GM12878 (cell line): ENCODE results near the gene NUAK1. TPM values are rescaled to one million over a fixed set of nuclear protein-coding genes. Genes with fewer than 3 reads are reported as not detected.

Experiments
- ATAC-seq: fragments of 200-7000 bp; cut with Tn5 transposase; 3 replicates; pipeline ENCODE4 v1.9.1; 2020; ENCODE audit warnings: mild to moderate bottlenecking, moderate library complexity
- BruUV-seq: library from RNA; stranded (reverse); fragments of 400-500 nt; replicated peaks from 2 replicates; lab custom pipeline; 2021; lab: Mats Ljungman, UMichigan
- CTCF ChIA-PET: fragments of 300-600 bp; sonication (Branson Sonifier 250); formaldehyde crosslinking; extraction: SDS; loops from one replicate; lab custom pipeline; 2021; ENCODE audit warnings: inconsistent platforms; lab: Yijun Ruan, JAX
- POLR2A ChIA-PET: fragments of 350-600 bp; formaldehyde crosslinking; extraction: SDS; loops from one replicate; lab custom pipeline; 2021; ENCODE audit warnings: inconsistent platforms; lab: Charles Lee
- RAD21 ChIA-PET: fragments of 300-600 bp; sonication (Branson Sonifier 250); formaldehyde crosslinking; loops from one replicate; lab custom pipeline; 2023; ENCODE audit warnings: antibody characterized with exemption; ENCODE audit not compliant: unreplicated experiment; lab: Charles Lee
- SMC1A ChIA-PET: fragments of 300-600 bp; sonication (Branson Sonifier 250); formaldehyde crosslinking; loops from one replicate; lab custom pipeline; 2023; ENCODE audit not compliant: unreplicated experiment, uncharacterized antibody; lab: Charles Lee
- DNase-seq: peaks from one replicate; pipeline ENCODE4 v3.0.0-alpha.2; 2011; ENCODE audit warnings: low read depth, low spot score
- FAIRE-seq: peaks from 3 replicates; lab custom pipeline; 2011; peaks lifted over from hg19 to GRCh38; lab: Jason Lieb, UNC
- H2AFZ ChIP-seq: 2 replicates; pipeline ENCODE4 v1.6.0; 2011; ENCODE audit warnings: low read depth, low read length, control low read depth; ENCODE audit not compliant: control insufficient read depth
- H3K27ac ChIP-seq: 2 replicates; pipeline ENCODE4 v1.5.1; 2011; ENCODE audit warnings: control low read depth; ENCODE audit not compliant: control insufficient read depth, insufficient read depth
- H3K27me3 ChIP-seq, 2 experiments: replicated peaks in 1 of 2; 2 replicates each; pipeline versions ENCODE4 v1.6.0 to v1.6.1; 2011; ENCODE audit warnings: low read length in 1 of 2; ENCODE audit not compliant: control insufficient read depth in 2 of 2, insufficient read depth in 2 of 2
- H3K36me3 ChIP-seq, 2 experiments: 2 replicates each; pipeline ENCODE4 v1.5.1; 2011; ENCODE audit warnings: low read length in 1 of 2; ENCODE audit not compliant: control insufficient read depth in 2 of 2, insufficient read depth in 2 of 2
- H3K4me1 ChIP-seq: 2 replicates; pipeline ENCODE4 v1.6.1; 2011; ENCODE audit warnings: mild to moderate bottlenecking, low read length, moderate library complexity, mixed read lengths; ENCODE audit not compliant: control insufficient read depth, insufficient read depth
- H3K4me2 ChIP-seq: 2 replicates; pipeline ENCODE4 v1.6.0; 2011; ENCODE audit warnings: control low read depth; ENCODE audit not compliant: control insufficient read depth, insufficient read depth
- H3K4me3 ChIP-seq: fragments of 200-600 bp; sonication (generic); 2 replicates; pipeline ENCODE4 v1.5.1; 2016
- H3K79me2 ChIP-seq: 2 replicates; pipeline ENCODE4 v1.6.0; 2011; ENCODE audit warnings: low read length; ENCODE audit not compliant: control insufficient read depth, insufficient read depth
- H3K9ac ChIP-seq: 2 replicates; pipeline ENCODE4 v1.8.0; 2011; ENCODE audit warnings: low read length, control low read depth, mixed read lengths; ENCODE audit not compliant: control insufficient read depth, insufficient read depth
- H3K9me3 ChIP-seq: replicated peaks from 3 replicates; pipeline ENCODE4 v1.5.1; 2011; ENCODE audit warnings: mild to moderate bottlenecking, low read length; ENCODE audit not compliant: control insufficient read depth, insufficient read depth
- H4K20me1 ChIP-seq: 2 replicates; pipeline ENCODE4 v1.6.0; 2011; ENCODE audit not compliant: control insufficient read depth, insufficient read depth
- CBFB ChIP-seq: IDR thresholded peaks from 2 replicates; pipeline ENCODE4 v1.6.1; 2016; ENCODE audit warnings: antibody characterized with exemption, low read depth
- CHD2 ChIP-seq: IDR thresholded peaks from 2 replicates; pipeline ENCODE4 v1.6.1; 2011; ENCODE audit warnings: low read depth, low read length, improper control_type of control experiment, borderline replicate concordance
- IRF3 ChIP-seq: fragments of 450-650 bp; IDR thresholded peaks from 2 replicates; pipeline ENCODE4 v1.6.1; 2014; ENCODE audit warnings: mild to moderate bottlenecking
- MTA3 ChIP-seq: IDR thresholded peaks from 2 replicates; pipeline ENCODE4 v1.6.1; 2012; ENCODE audit warnings: low read length, inconsistent platforms, borderline replicate concordance
- PML ChIP-seq: IDR thresholded peaks from 2 replicates; pipeline ENCODE4 v1.6.1; 2012; ENCODE audit warnings: low read length, inconsistent platforms
- REST ChIP-seq: IDR thresholded peaks from 2 replicates; pipeline ENCODE4 v1.6.1; 2012; ENCODE audit warnings: mild to moderate bottlenecking, low read depth, low read length
- SIN3A ChIP-seq: IDR thresholded peaks from 2 replicates; pipeline ENCODE4 v1.6.1; 2012; ENCODE audit warnings: low read depth, low read length, improper control_type of control experiment
- TCF12 ChIP-seq: IDR thresholded peaks from 2 replicates; pipeline ENCODE4 v1.6.1; 2011; ENCODE audit warnings: low read depth, mild to moderate bottlenecking, low read length
- WGBS: methylation state at CpG from one replicate; pipeline ENCODE4 v1.1.6; 2016; ENCODE audit warnings: low lambda C conversion rate; ENCODE audit not compliant: insufficient replicate concordance, insufficient coverage; ENCODE audit errors: missing lambda C conversion rate; 5-methylcytosine and 5-hydroxymethylcytosine counted together
- in situ Hi-C: fragments of 300-500 bp; cut with MboI; formaldehyde crosslinking; loops from 9 replicates; pipeline ENCODE4 v1.14.3; 2018; ENCODE audit warnings: mixed read lengths
- intact Hi-C: fragments of 100-400 bp; cut with micrococcal nuclease; formaldehyde crosslinking; loops from one replicate; pipeline ENCODE4 v1.14.2; 2022; ENCODE audit not compliant: unreplicated experiment
- polyA plus RNA-seq, 11 experiments: library from polyadenylated mRNA; depleted of rRNA in 4 of 11; unstranded in 6 of 11; stranded (reverse) in 5 of 11; fragments of >200 nt; fragmentation: Nextera tagmentation in 4 of 11; fragmentation: Illumina TruSeq in 1 of 11; extraction: Ambion mirVana in 4 of 11; extraction: Trizol in 1 of 11; gene quantifications; 1 replicate in 1 of 11; 2 replicates in 10 of 11; pipeline versions ENCODE4 v1.2.1 to v1.2.3, GENCODE V29; 2011 to 2016; ENCODE audit warnings: inconsistent platforms in 2 of 11, missing spikeins in 2 of 11, low read depth in 1 of 11
- total RNA-seq, 4 experiments: library from RNA; depleted of rRNA in 3 of 4; stranded (reverse); fragments of >200 nt in 3 of 4; fragmentation: Illumina TruSeq in 1 of 4; extraction: Trizol in 1 of 4; gene quantifications; 2 replicates each; pipeline versions ENCODE4 v1.2.1 to v1.2.3, GENCODE V29; 2013 to 2021

NUAK1 gene
- total and polyA plus RNA-seq, 10 of the 15 experiments (the other 5 are each of a cell fraction or from before 2014, with no cell fraction given): 0.03 to 0.42 (median 0.08) TPM; not detected in 2

- TF ChIP-seq CHD2: no peak
- no peak for TF ChIP-seq PML
- TF ChIP-seq TCF12: no peak
- no peak for TF ChIP-seq MTA3
- TF ChIP-seq REST: no peak
Observed at GRCh38 chr12:106078358-106079010, 60.3 kb downstream of the NUAK1 start (continued).

- ChIA-PET SMC1A (no interaction called here), POLR2A (no interaction called here), CTCF (no interaction called here), RAD21 (interaction anchor here (0.6 kb wide), 1 partner anchor 12 kb away, joined by 3 read pairs; no protein-coding TSS in a partner anchor)
- H3K9ac ChIP-seq: no peak overlapping the region
- no peak overlapping the region for H3K27ac ChIP-seq
- no peaks in the 10 kb centered on the region for H3K36me3 ChIP-seq
- no TSS peak for BruUV-seq
- H3K9me3 ChIP-seq: no peaks in the 10 kb centered on the region
- H4K20me1 ChIP-seq: no peaks in the 10 kb centered on the region; the same call in 1 of the 2 replicates
- intact Hi-C loops (no loop called here), in situ Hi-C loops (no loop called here)
- TF ChIP-seq CBFB (no peak), SIN3A (no peak), IRF3 (no peak)
- no peaks in the 10 kb centered on the region; a peak in 1 of 4 replicates for H3K27me3 ChIP-seq
- no peaks in the 10 kb centered on the region; the same call in 1 of the 2 replicates for H3K4me1 ChIP-seq
- FAIRE-seq (no peak), ATAC-seq (no peak), DNase-seq (no peak)
- no peak overlapping the region for H3K4me3 ChIP-seq
- H3K4me2 ChIP-seq: no peak overlapping the region
- 30% methylated on average over 11 of the region's 11 CpGs for WGBS
- H2AFZ ChIP-seq: no peak overlapping the region
- H3K79me2 ChIP-seq: no peaks in the 10 kb centered on the region
Observed at GRCh38 chr12:106074706-106075392, 63.9 kb downstream of the NUAK1 start.
